Measurements from ENCODE around the gene MPPED1. TPM values are rescaled to one million over a fixed set of nuclear protein-coding genes. Genes with fewer than 3 reads are reported as not detected.

Gene MPPED1
- polyA plus RNA-seq, 1 experiment: not detected

DNA sequence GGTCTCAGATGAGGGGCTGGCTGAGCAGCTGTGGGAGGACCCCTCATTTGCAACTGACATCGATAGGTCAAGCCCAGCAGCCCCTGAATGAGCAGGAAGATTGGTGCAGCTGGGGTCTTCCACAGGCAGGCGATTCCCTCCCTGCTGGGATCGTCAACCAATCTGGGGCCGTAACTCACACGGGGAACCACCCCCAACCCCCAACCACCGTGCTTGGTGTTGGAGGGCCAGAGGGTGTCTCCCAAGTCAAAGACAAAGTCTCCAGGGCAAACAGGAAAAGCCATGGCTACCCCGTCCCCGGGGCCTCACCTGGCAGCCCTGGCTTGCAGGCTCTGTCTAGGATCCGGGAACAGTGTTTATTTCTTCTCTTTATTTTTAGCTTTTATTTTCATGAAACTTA, 41.8 kb upstream of the MPPED1 start:
- no peak overlapping the region for H3K27ac ChIP-seq (ENCODE audit: low read depth, low read length)
- peaks cover 3% of the 10 kb centered on the region; the same call in 1 of the 2 replicates for H3K9me3 ChIP-seq (ENCODE audit: control insufficient read depth, insufficient read depth, low read length)
- no peak for DNase-seq (ENCODE audit: low read depth, low spot score)
- H3K4me3 ChIP-seq (ENCODE audit: low read depth, low read length): no peak overlapping the region
- CTCF ChIA-PET: interaction anchor here (0.6 kb wide), 1 partner anchor 257 kb away, joined by 3 read pairs; no protein-coding TSS in a partner anchor
- TF ChIP-seq CTCF (IDR thresholded peaks at IDR 0.05; ENCODE audit: low read depth, low read length): no peak
- POLR2A ChIA-PET: no interaction called here
- peaks cover 6% of the 10 kb centered on the region for H3K27me3 ChIP-seq (ENCODE audit: control insufficient read depth, insufficient read depth, low read length)

GRCh38 chr22:43375951-43376455, 35.8 kb upstream of the MPPED1 start:
- CTCF ChIA-PET: interaction anchor here (2.1 kb wide), 1 partner anchor 9 kb away, joined by 5 read pairs; no protein-coding TSS in a partner anchor
- Histone ChIP-seq H3K27me3 (ENCODE audit: control insufficient read depth, insufficient read depth, low read length) (peaks cover 13% of the 10 kb centered on the region), H3K27ac (ENCODE audit: low read depth, low read length) (no peak overlapping the region), H3K4me3 (ENCODE audit: low read depth, low read length) (no peak overlapping the region), H3K9me3 (ENCODE audit: control insufficient read depth, insufficient read depth, low read length) (peaks cover 3% of the 10 kb centered on the region; the same call in 1 of the 2 replicates)
- DNase-seq (ENCODE audit: low read depth, low spot score): no peak
- TF ChIP-seq CTCF (IDR thresholded peaks at IDR 0.05; ENCODE audit: low read depth, low read length): no peak
- POLR2A ChIA-PET: no interaction called here

DNA sequence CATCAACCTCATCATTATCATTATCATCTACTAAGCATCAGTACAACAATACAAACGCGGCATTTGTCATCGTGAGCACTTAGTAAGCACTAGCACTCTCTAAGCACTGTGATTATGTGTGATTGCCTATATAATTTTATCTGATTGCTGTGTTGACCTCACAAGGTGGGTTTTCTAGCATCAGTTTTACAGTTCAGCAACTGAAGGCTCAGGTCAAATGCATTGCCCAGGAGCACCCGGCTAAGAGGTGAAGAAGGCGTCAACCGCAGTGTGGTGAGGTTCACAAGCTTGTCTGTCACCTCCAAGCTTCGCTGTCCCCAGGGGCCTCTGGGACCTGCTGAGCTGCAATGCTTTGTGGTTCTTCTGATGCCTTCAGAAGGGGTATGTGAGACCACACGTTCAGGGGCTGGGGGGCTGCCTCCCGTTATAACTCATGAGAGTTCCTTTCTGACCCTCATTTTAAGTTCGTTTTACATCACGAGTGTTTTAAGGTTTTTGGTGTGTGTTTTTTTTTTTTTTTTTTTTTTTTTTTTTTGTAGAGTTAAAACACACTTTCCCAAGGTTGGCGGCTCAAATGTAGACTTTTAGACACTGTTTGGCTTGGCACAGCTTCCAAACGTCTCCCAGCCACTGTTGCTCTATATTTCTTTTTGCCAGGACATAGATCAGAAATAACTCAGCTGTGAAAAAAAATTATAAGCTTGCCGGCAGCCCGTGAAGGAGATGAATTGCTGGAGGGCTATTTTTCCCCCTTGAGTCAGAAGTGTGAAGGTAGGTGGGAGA, 34.9 kb upstream of the MPPED1 start:
- no peak overlapping the region for H3K4me3 ChIP-seq (ENCODE audit: low read depth, low read length)
- DNase-seq (ENCODE audit: low read depth, low spot score): no peak
- CTCF ChIA-PET: interaction anchor here (1.9 kb wide), 1 partner anchor 30 kb away, joined by 8 read pairs; no protein-coding TSS in a partner anchor
- no peak for TF ChIP-seq CTCF (IDR thresholded peaks at IDR 0.05; ENCODE audit: low read depth, low read length)
- POLR2A ChIA-PET: no interaction called here
- peaks cover 13% of the 10 kb centered on the region for H3K27me3 ChIP-seq (ENCODE audit: control insufficient read depth, insufficient read depth, low read length)
- peaks cover 3% of the 10 kb centered on the region; the same call in 1 of the 2 replicates for H3K9me3 ChIP-seq (ENCODE audit: control insufficient read depth, insufficient read depth, low read length)
- no peak overlapping the region for H3K27ac ChIP-seq (ENCODE audit: low read depth, low read length)

- CTCF ChIA-PET: interaction anchor here (0.6 to 1.9 kb wide), 4 partner anchors 9 to 146 kb away, joined by 3 to 8 read pairs (median 4); no protein-coding TSS in a partner anchor
Measured at GRCh38 chr22:43377548-43377895, 34.3 kb upstream of the MPPED1 start.

More at GRCh38 chr22:43377548-43377895, 34.3 kb upstream of the MPPED1 start:
- peaks cover 13% of the 10 kb centered on the region for H3K27me3 ChIP-seq (ENCODE audit: control insufficient read depth, insufficient read depth, low read length)
- no peak overlapping the region for H3K27ac ChIP-seq (ENCODE audit: low read depth, low read length)
- peaks cover 3% of the 10 kb centered on the region; the same call in 1 of the 2 replicates for H3K9me3 ChIP-seq (ENCODE audit: control insufficient read depth, insufficient read depth, low read length)
- POLR2A ChIA-PET: no interaction called here
- H3K4me3 ChIP-seq (ENCODE audit: low read depth, low read length): no peak overlapping the region
- DNase-seq (ENCODE audit: low read depth, low spot score): no peak
- TF ChIP-seq CTCF (IDR thresholded peaks at IDR 0.05; ENCODE audit: low read depth, low read length): no peak

All from AG04450 (cell line).